HUES48 (cell line): Measurements from ENCODE around the gene NKAIN1.

ENCODE experiments used
- H3K27ac ChIP-seq: one replicate; pipeline ENCODE4 v1.7.0; 2013; ENCODE audit warnings: low read depth, low read length, inconsistent platforms
- H3K27me3 ChIP-seq: 2 replicates; pipeline ENCODE4 v1.6.1; 2013; ENCODE audit warnings: mild to moderate bottlenecking, low read length; ENCODE audit not compliant: control insufficient read depth, insufficient read depth
- H3K36me3 ChIP-seq: 2 replicates; pipeline ENCODE4 v1.6.1; 2013; ENCODE audit warnings: low read length; ENCODE audit not compliant: control insufficient read depth, insufficient read depth
- H3K4me1 ChIP-seq: 2 replicates; pipeline ENCODE4 v1.6.1; 2013; ENCODE audit warnings: mild to moderate bottlenecking, low read length; ENCODE audit not compliant: control insufficient read depth, insufficient read depth
- H3K4me3 ChIP-seq: 2 replicates; pipeline ENCODE4 v1.5.1; 2013; ENCODE audit warnings: mild to moderate bottlenecking, low read depth, low read length
- H3K9ac ChIP-seq: 2 replicates; pipeline ENCODE4 v1.6.1; 2013; ENCODE audit warnings: mild to moderate bottlenecking, low read depth, low read length, moderate library complexity
- H3K9me3 ChIP-seq: 2 replicates; pipeline ENCODE4 v1.6.1; 2013; ENCODE audit warnings: low read length; ENCODE audit not compliant: control insufficient read depth, insufficient read depth

NKAIN1 gene

GRCh38 chr1:31216016-31216415 lies 23.7 kb downstream of the NKAIN1 start:
- no peaks in the 10 kb centered on the region for H3K9me3 ChIP-seq
- H3K27me3 ChIP-seq, result no peaks in the 10 kb centered on the region
- H3K36me3 ChIP-seq, result no peaks in the 10 kb centered on the region
- no peak overlapping the region for H3K4me3 ChIP-seq
- H3K9ac ChIP-seq, result no peak overlapping the region
- peaks cover 12% of the 10 kb centered on the region for H3K4me1 ChIP-seq
- peak overlapping the region; percentile 42 for H3K27ac ChIP-seq

GRCh38 chr1:31215065-31215570 lies 24.6 kb downstream of the NKAIN1 start:
- H3K36me3 ChIP-seq, result no peaks in the 10 kb centered on the region
- no peaks in the 10 kb centered on the region for H3K9me3 ChIP-seq
- no peak overlapping the region for H3K9ac ChIP-seq
- no peaks in the 10 kb centered on the region for H3K27me3 ChIP-seq
- no peak overlapping the region for H3K27ac ChIP-seq
- no peak overlapping the region for H3K4me3 ChIP-seq
- peaks cover 9% of the 10 kb centered on the region for H3K4me1 ChIP-seq

GRCh38 chr1:31214316-31215064 lies 25.2 kb downstream of the NKAIN1 start:
- Histone ChIP-seq H3K36me3 (no peaks in the 10 kb centered on the region), H3K9me3 (no peaks in the 10 kb centered on the region)

GRCh38 chr1:31208361-31208945 lies 31.2 kb downstream of the NKAIN1 start:
- Histone ChIP-seq H3K27ac (no peak overlapping the region), H3K36me3 (no peaks in the 10 kb centered on the region), H3K9me3 (no peaks in the 10 kb centered on the region), H3K4me1 (no peaks in the 10 kb centered on the region), H3K9ac (no peak overlapping the region), H3K27me3 (no peaks in the 10 kb centered on the region), H3K4me3 (no peak overlapping the region)

More at GRCh38 chr1:31214316-31215064, 25.2 kb downstream of the NKAIN1 start:
- Histone ChIP-seq H3K4me3 (no peak overlapping the region), H3K27ac (no peak overlapping the region), H3K9ac (no peak overlapping the region), H3K4me1 (peaks cover 9% of the 10 kb centered on the region), H3K27me3 (no peaks in the 10 kb centered on the region)

GRCh38 chr1:31207569-31207968 lies 32.1 kb downstream of the NKAIN1 start:
- Histone ChIP-seq H3K4me1 (no peaks in the 10 kb centered on the region), H3K27me3 (no peaks in the 10 kb centered on the region), H3K4me3 (no peak overlapping the region), H3K27ac (no peak overlapping the region), H3K9ac (no peak overlapping the region), H3K9me3 (no peaks in the 10 kb centered on the region), H3K36me3 (no peaks in the 10 kb centered on the region)

GRCh38 chr1:31207046-31207445 lies 32.6 kb downstream of the NKAIN1 start:
- H3K27ac ChIP-seq, result no peak overlapping the region
- H3K27me3 ChIP-seq, result no peaks in the 10 kb centered on the region
- H3K9me3 ChIP-seq, result no peaks in the 10 kb centered on the region
- no peaks in the 10 kb centered on the region for H3K36me3 ChIP-seq
- H3K4me1 ChIP-seq, result no peaks in the 10 kb centered on the region
- H3K9ac ChIP-seq, result no peak overlapping the region
- no peak overlapping the region for H3K4me3 ChIP-seq

- Histone ChIP-seq H3K4me3 (no peak overlapping the region), H3K9me3 (no peaks in the 10 kb centered on the region), H3K9ac (no peak overlapping the region)
Measured at GRCh38 chr1:31203215-31203614, 36.5 kb downstream of the NKAIN1 start.

GRCh38 chr1:31201931-31202360 lies 37.7 kb downstream of the NKAIN1 start:
- Histone ChIP-seq H3K4me1 (peaks cover 5% of the 10 kb centered on the region; the same call in 1 of the 2 replicates), H3K36me3 (no peaks in the 10 kb centered on the region), H3K27me3 (no peaks in the 10 kb centered on the region), H3K4me3 (no peak overlapping the region), H3K9ac (no peak overlapping the region), H3K27ac (no peak overlapping the region), H3K9me3 (no peaks in the 10 kb centered on the region)

More at GRCh38 chr1:31203215-31203614, 36.5 kb downstream of the NKAIN1 start:
- H3K36me3 ChIP-seq, result no peaks in the 10 kb centered on the region
- H3K27me3 ChIP-seq, result no peaks in the 10 kb centered on the region
- peaks cover 5% of the 10 kb centered on the region; the same call in 1 of the 2 replicates for H3K4me1 ChIP-seq
- no peak overlapping the region for H3K27ac ChIP-seq

- Histone ChIP-seq H3K4me3 (no peak overlapping the region), H3K27me3 (no peaks in the 10 kb centered on the region), H3K9ac (no peak overlapping the region), H3K4me1 (peaks cover 5% of the 10 kb centered on the region; the same call in 1 of the 2 replicates), H3K27ac (no peak overlapping the region), H3K36me3 (no peaks in the 10 kb centered on the region), H3K9me3 (no peaks in the 10 kb centered on the region)
Measured at GRCh38 chr1:31199949-31200348, 39.7 kb downstream of the NKAIN1 start.

GRCh38 chr1:31199236-31199790 lies 40.4 kb downstream of the NKAIN1 start:
- peaks cover 5% of the 10 kb centered on the region; the same call in 1 of the 2 replicates for H3K4me1 ChIP-seq
- H3K9ac ChIP-seq, result no peak overlapping the region
- no peak overlapping the region for H3K27ac ChIP-seq
- no peaks in the 10 kb centered on the region for H3K27me3 ChIP-seq
- H3K9me3 ChIP-seq, result no peaks in the 10 kb centered on the region
- no peaks in the 10 kb centered on the region for H3K36me3 ChIP-seq
- no peak overlapping the region for H3K4me3 ChIP-seq

GRCh38 chr1:31198600-31198999 lies 41.1 kb downstream of the NKAIN1 start:
- Histone ChIP-seq H3K27me3 (no peaks in the 10 kb centered on the region), H3K9ac (no peak overlapping the region), H3K9me3 (no peaks in the 10 kb centered on the region), H3K36me3 (no peaks in the 10 kb centered on the region), H3K27ac (no peak overlapping the region), H3K4me3 (no peak overlapping the region), H3K4me1 (peaks cover 5% of the 10 kb centered on the region; the same call in 1 of the 2 replicates)
